ENCODE data around the gene NSG1.

NSG1 gene, protein sequence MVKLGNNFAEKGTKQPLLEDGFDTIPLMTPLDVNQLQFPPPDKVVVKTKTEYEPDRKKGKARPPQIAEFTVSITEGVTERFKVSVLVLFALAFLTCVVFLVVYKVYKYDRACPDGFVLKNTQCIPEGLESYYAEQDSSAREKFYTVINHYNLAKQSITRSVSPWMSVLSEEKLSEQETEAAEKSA

GRCh38 chr4:4386736-4387392, at the start of gene NSG1:
Gene NSG1 (plus strand): TSS chr4:4387102. CDS start chr4:4387630, 528 bp downstream.
- TF ChIP-seq ZFX (IDR thresholded peaks at IDR 0.05), result no peak
- TF ChIP-seq, protein P1, sequence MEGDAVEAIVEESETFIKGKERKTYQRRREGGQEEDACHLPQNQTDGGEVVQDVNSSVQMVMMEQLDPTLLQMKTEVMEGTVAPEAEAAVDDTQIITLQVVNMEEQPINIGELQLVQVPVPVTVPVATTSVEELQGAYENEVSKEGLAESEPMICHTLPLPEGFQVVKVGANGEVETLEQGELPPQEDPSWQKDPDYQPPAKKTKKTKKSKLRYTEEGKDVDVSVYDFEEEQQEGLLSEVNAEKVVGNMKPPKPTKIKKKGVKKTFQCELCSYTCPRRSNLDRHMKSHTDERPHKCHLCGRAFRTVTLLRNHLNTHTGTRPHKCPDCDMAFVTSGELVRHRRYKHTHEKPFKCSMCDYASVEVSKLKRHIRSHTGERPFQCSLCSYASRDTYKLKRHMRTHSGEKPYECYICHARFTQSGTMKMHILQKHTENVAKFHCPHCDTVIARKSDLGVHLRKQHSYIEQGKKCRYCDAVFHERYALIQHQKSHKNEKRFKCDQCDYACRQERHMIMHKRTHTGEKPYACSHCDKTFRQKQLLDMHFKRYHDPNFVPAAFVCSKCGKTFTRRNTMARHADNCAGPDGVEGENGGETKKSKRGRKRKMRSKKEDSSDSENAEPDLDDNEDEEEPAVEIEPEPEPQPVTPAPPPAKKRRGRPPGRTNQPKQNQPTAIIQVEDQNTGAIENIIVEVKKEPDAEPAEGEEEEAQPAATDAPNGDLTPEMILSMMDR (conservative IDR thresholded peaks at IDR 0.05), result no peak
- H3K27ac ChIP-seq, result no peak within 1 kb of the TSS

- no peak for TF ChIP-seq ZFX (IDR thresholded peaks at IDR 0.05)
- TF ChIP-seq, protein P1 (conservative IDR thresholded peaks at IDR 0.05), result no peak
- no peak overlapping the region for H3K27ac ChIP-seq
Measured at GRCh38 chr4:4338210-4339001, 48.5 kb upstream of the NSG1 start.

GRCh38 chr4:4339504-4340085, 47.3 kb upstream of the NSG1 start:
- no peak overlapping the region for H3K27ac ChIP-seq
- TF ChIP-seq ZFX (IDR thresholded peaks at IDR 0.05), result no peak
- TF ChIP-seq, protein P1 (conservative IDR thresholded peaks at IDR 0.05), result no peak

GRCh38 chr4:4341861-4342650, 44.8 kb upstream of the NSG1 start:
- TF ChIP-seq, protein P1 (conservative IDR thresholded peaks at IDR 0.05), result no peak
- TF ChIP-seq ZFX (IDR thresholded peaks at IDR 0.05), result no peak
- no peak overlapping the region for H3K27ac ChIP-seq

GRCh38 chr4:4343038-4343437, 43.9 kb upstream of the NSG1 start:
- no peak for TF ChIP-seq ZFX (IDR thresholded peaks at IDR 0.05)
- TF ChIP-seq, protein P1 (conservative IDR thresholded peaks at IDR 0.05), result no peak
- H3K27ac ChIP-seq, result no peak overlapping the region

- no peak overlapping the region for H3K27ac ChIP-seq
- TF ChIP-seq ZFX (IDR thresholded peaks at IDR 0.05), result no peak
- TF ChIP-seq, protein P1 (conservative IDR thresholded peaks at IDR 0.05), result no peak
Measured at GRCh38 chr4:4344915-4345527, 41.9 kb upstream of the NSG1 start.

Measured in C4-2B (cell line).